Stimulated activated CD4-positive, alpha-beta T cell treated with anti-CD3 and anti-CD28 coated beads, Interleukin-1b, Interleukin-23, amount 100 ng/mL, for 48 hours (primary cell): ENCODE results near the gene THRAP3.
"Not testable (repeated sequence)": the region's sequence is repeated elsewhere in the genome, so short reads cannot be mapped to it uniquely, and the experiment has no call there.

Experiments used
- DNase-seq: peaks from one replicate; pipeline ENCODE4 v3.0.0-alpha.2; 2020

The THRAP3 gene

GRCh38 chr1:36251794-36252481, 27.7 kb downstream of the THRAP3 start:
- DNase-seq = no peak

- DNase-seq = not testable (repeated sequence)
Observed at GRCh38 chr1:36252482-36252824, 28.2 kb downstream of the THRAP3 start.

GRCh38 chr1:36253161-36253862, 29.1 kb downstream of the THRAP3 start:
- DNase-seq = no peak

GRCh38 chr1:36256558-36257374, 32.5 kb downstream of the THRAP3 start:
- no peak for DNase-seq

- no peak for DNase-seq
Observed at GRCh38 chr1:36257375-36257767, 33.1 kb downstream of the THRAP3 start.

GRCh38 chr1:36258960-36259344, 34.7 kb downstream of the THRAP3 start:
- DNase-seq = no peak

GRCh38 chr1:36268981-36269380, 44.7 kb downstream of the THRAP3 start:
- no peak for DNase-seq

GRCh38 chr1:36269408-36269838, 45.2 kb downstream of the THRAP3 start:
- DNase-seq = no peak

GRCh38 chr1:36273024-36273423, 48.8 kb downstream of the THRAP3 start:
- DNase-seq = no peak

- DNase-seq = no peak
Observed at GRCh38 chr1:36274201-36274600, 50.0 kb downstream of the THRAP3 start.

GRCh38 chr1:36276688-36277087, 52.4 kb downstream of the THRAP3 start:
- DNase-seq = no peak

- no peak for DNase-seq
Observed at GRCh38 chr1:36279110-36279788, 55.0 kb downstream of the THRAP3 start.

GRCh38 chr1:36279789-36280296, 55.6 kb downstream of the THRAP3 start:
- no peak for DNase-seq

GRCh38 chr1:36284061-36284460, 59.8 kb downstream of the THRAP3 start:
- DNase-seq = no peak

- DNase-seq = no peak
Observed at GRCh38 chr1:36284517-36284916, 60.3 kb downstream of the THRAP3 start.

- DNase-seq = peak; percentile 38
Observed at GRCh38 chr1:36285443-36286101, 61.3 kb downstream of the THRAP3 start.

- no peak for DNase-seq
Observed at GRCh38 chr1:36286802-36287201, 62.6 kb downstream of the THRAP3 start.

- DNase-seq = no peak
Observed at GRCh38 chr1:36287595-36287994, 63.4 kb downstream of the THRAP3 start.

- no peak for DNase-seq
Observed at GRCh38 chr1:36295390-36295789, 71.1 kb downstream of the THRAP3 start.

- no peak for DNase-seq
Observed at GRCh38 chr1:36297062-36297461, 72.8 kb downstream of the THRAP3 start.

- DNase-seq = no peak
Observed at GRCh38 chr1:36298640-36299039, 74.4 kb downstream of the THRAP3 start.

GRCh38 chr1:36300526-36300925, 76.3 kb downstream of the THRAP3 start:
- peak; percentile 38 for DNase-seq
